Fibroblast of lung (primary cell): Measurements from ENCODE around the gene KIAA1217. TPM values are rescaled to one million over a fixed set of nuclear protein-coding genes. Genes with fewer than 3 reads are reported as not detected.

Experiments used
- DNase-seq, 2 donors: peaks; one replicate each; pipeline versions ENCODE4 v3.0.0 to v3.0.0-alpha.2; 2010; ENCODE audit warnings: low read depth in 2 of 2
- H2AFZ ChIP-seq: 2 replicates; pipeline ENCODE4 v1.5.1; 2012; ENCODE audit warnings: low read length, control low read depth, inconsistent platforms
- H3K27ac ChIP-seq: 2 replicates; pipeline ENCODE4 v1.5.1; 2011; ENCODE audit warnings: low read length, control low read depth; ENCODE audit not compliant: insufficient read depth
- H3K27me3 ChIP-seq: 2 replicates; pipeline ENCODE4 v1.5.1; 2011; ENCODE audit warnings: mild to moderate bottlenecking, low read length; ENCODE audit not compliant: control insufficient read depth, insufficient read depth
- H3K36me3 ChIP-seq: 2 replicates; pipeline ENCODE4 v1.5.1; 2011; ENCODE audit warnings: low read length; ENCODE audit not compliant: control insufficient read depth, insufficient read depth
- H3K4me1 ChIP-seq: 2 replicates; pipeline ENCODE4 v1.5.1; 2011; ENCODE audit warnings: low read length; ENCODE audit not compliant: control insufficient read depth, insufficient read depth; ENCODE audit errors: extremely low read depth
- H3K4me2 ChIP-seq: 2 replicates; pipeline ENCODE4 v1.5.1; 2011; ENCODE audit warnings: low read length, control low read depth; ENCODE audit not compliant: insufficient read depth; ENCODE audit errors: extremely low read depth
- H3K4me3 ChIP-seq, 4 experiments: fragments of 200-600 bp in 1 of 4; sonication (generic) in 1 of 4; replicated peaks in 1 of 4; 2 replicates each; pipeline ENCODE4 v1.5.1; 2011 to 2016; ENCODE audit warnings: low read length in 4 of 4, low read depth in 3 of 4, mild to moderate bottlenecking in 3 of 4, control low read depth in 2 of 4, inconsistent platforms in 1 of 4, mixed read lengths in 1 of 4; ENCODE audit not compliant: insufficient read depth in 1 of 4; ENCODE audit errors: control extremely low read depth in 1 of 4
- H3K79me2 ChIP-seq: 2 replicates; pipeline ENCODE4 v1.5.1; 2012; ENCODE audit warnings: mild to moderate bottlenecking, low read length, inconsistent platforms; ENCODE audit not compliant: control insufficient read depth, insufficient read depth
- H3K9ac ChIP-seq: 2 replicates; pipeline ENCODE4 v1.5.1; 2011; ENCODE audit warnings: mild to moderate bottlenecking, low read length, control low read depth; ENCODE audit not compliant: insufficient read depth
- H3K9me3 ChIP-seq: 2 replicates; pipeline ENCODE4 v1.5.1; 2012; ENCODE audit warnings: low read depth, low read length; ENCODE audit not compliant: control insufficient read depth, insufficient read depth
- H4K20me1 ChIP-seq: 2 replicates; pipeline ENCODE4 v1.5.1; 2011; ENCODE audit warnings: low read length; ENCODE audit not compliant: control insufficient read depth, insufficient read depth; ENCODE audit errors: extremely low read depth
- CTCF ChIP-seq, 2 donors: IDR thresholded peaks in 1 of 2; conservative IDR thresholded peaks in 1 of 2; 1 replicate in 1 of 2; 2 replicates in 1 of 2; pipeline ENCODE4 v1.5.1; 2011 to 2012; ENCODE audit warnings: low read length in 2 of 2, control low read depth in 1 of 2, inconsistent platforms in 1 of 2, low read depth in 1 of 2, mild to moderate bottlenecking in 1 of 2
- EZH2 ChIP-seq: IDR thresholded peaks from 2 replicates; pipeline ENCODE4 v1.5.1; 2012; ENCODE audit warnings: low read length, control low read depth, mild to moderate bottlenecking; ENCODE audit errors: missing control alignments
- polyA plus RNA-seq, 2 donors: library from polyadenylated mRNA; depleted of rRNA in 1 of 2; stranded (reverse) in 1 of 2; unstranded in 1 of 2; fragments of >200 nt; gene quantifications; 2 replicates each; pipeline ENCODE4 v1.2.1, GENCODE V29; 2011 to 2012; ENCODE audit warnings: missing spikeins in 1 of 2
- total RNA-seq: library from RNA; depleted of rRNA; stranded (reverse); fragments of >200 nt; gene quantifications from 2 replicates; pipeline ENCODE4 v1.2.1, GENCODE V29; 2014

KIAA1217 gene
- total and polyA plus RNA-seq, 2 donors (not counting 1 experiment from before 2014, with no cell fraction given), result 0.92 to 1.5 TPM

- H3K36me3 ChIP-seq, result no peaks in the 10 kb centered on the region
- no peaks in the 10 kb centered on the region for H3K4me1 ChIP-seq
- no peaks in the 10 kb centered on the region for H3K27me3 ChIP-seq
These were observed 166.6 kb downstream of the KIAA1217 start for GRCh38 chr10:24375510-24375909.

GRCh38 chr10:24376731-24377130, 167.8 kb downstream of the KIAA1217 start:
- H3K4me2 ChIP-seq, result no peak overlapping the region
- no peak overlapping the region for H3K27ac ChIP-seq
- H3K9ac ChIP-seq, result no peak overlapping the region
- H3K27me3 ChIP-seq, result no peaks in the 10 kb centered on the region
- no peaks in the 10 kb centered on the region for H3K79me2 ChIP-seq
- no peak overlapping the region for H2AFZ ChIP-seq
- DNase-seq, result no peak
- no peak overlapping the region for H3K4me3 ChIP-seq
- H3K4me1 ChIP-seq, result no peaks in the 10 kb centered on the region
- H4K20me1 ChIP-seq, result no peaks in the 10 kb centered on the region
- no peaks in the 10 kb centered on the region for H3K36me3 ChIP-seq
- no peak for TF ChIP-seq CTCF (conservative IDR thresholded peaks at IDR 0.05 in 1 of 2, IDR thresholded peaks at IDR 0.05 in 1 of 2; ENCODE audit: low read depth in 1 of 2, low read length in 2 of 2)
- TF ChIP-seq EZH2, result no peak
- no peaks in the 10 kb centered on the region for H3K9me3 ChIP-seq

More at GRCh38 chr10:24375510-24375909, 166.6 kb downstream of the KIAA1217 start:
- Histone ChIP-seq H3K4me2 (no peak overlapping the region), H4K20me1 (no peaks in the 10 kb centered on the region), H3K9me3 (no peaks in the 10 kb centered on the region), H2AFZ (no peak overlapping the region), H3K9ac (no peak overlapping the region), H3K79me2 (no peaks in the 10 kb centered on the region), H3K27ac (no peak overlapping the region), H3K4me3 (no peak overlapping the region)
- TF ChIP-seq EZH2, result no peak
- no peak for TF ChIP-seq CTCF (conservative IDR thresholded peaks at IDR 0.05 in 1 of 2, IDR thresholded peaks at IDR 0.05 in 1 of 2; ENCODE audit: low read depth in 1 of 2, low read length in 2 of 2)
- no peak for DNase-seq

GRCh38 chr10:24378126-24378920, 169.4 kb downstream of the KIAA1217 start:
- Histone ChIP-seq H3K9ac (no peak overlapping the region), H3K4me1 (no peaks in the 10 kb centered on the region), H3K4me2 (no peak overlapping the region), H3K9me3 (no peaks in the 10 kb centered on the region), H3K36me3 (no peaks in the 10 kb centered on the region), H3K27ac (no peak overlapping the region), H3K4me3 (no peak overlapping the region), H4K20me1 (no peaks in the 10 kb centered on the region), H3K27me3 (no peaks in the 10 kb centered on the region), H2AFZ (no peak overlapping the region), H3K79me2 (no peaks in the 10 kb centered on the region)
- no peak for TF ChIP-seq EZH2
- no peak for TF ChIP-seq CTCF (conservative IDR thresholded peaks at IDR 0.05 in 1 of 2, IDR thresholded peaks at IDR 0.05 in 1 of 2; ENCODE audit: low read depth in 1 of 2, low read length in 2 of 2)
- no peak for DNase-seq
